SK-N-SH (cell line): ENCODE measurements around the gene IFNLR1.

Experiments used
- EP300 ChIP-seq, 2 experiments: IDR thresholded peaks; 2 replicates each; pipeline versions ENCODE4 v1.4.0 to v1.6.1; 2012; ENCODE audit warnings: borderline replicate concordance in 1 of 2, low read depth in 1 of 2, low read length in 1 of 2
- FOXM1 ChIP-seq: IDR thresholded peaks from 2 replicates; pipeline ENCODE4 v1.4.0; 2012; ENCODE audit warnings: low read depth, mild to moderate bottlenecking
- GABPA ChIP-seq: IDR thresholded peaks from 2 replicates; pipeline ENCODE4 v1.4.0; 2012; ENCODE audit warnings: low read depth, mild to moderate bottlenecking
- MEF2A ChIP-seq: IDR thresholded peaks from 2 replicates; pipeline ENCODE4 v1.4.0; 2012; ENCODE audit warnings: low read depth, borderline replicate concordance
- NFIC ChIP-seq: IDR thresholded peaks from 2 replicates; pipeline ENCODE4 v1.4.0; 2012; ENCODE audit warnings: borderline replicate concordance
- POLR2AphosphoS5 ChIP-seq: IDR thresholded peaks from 2 replicates; pipeline ENCODE4 v1.6.1; 2012; ENCODE audit warnings: low read depth, low read length
- RAD21 ChIP-seq: IDR thresholded peaks from 2 replicates; pipeline ENCODE4 v1.6.1; 2012; ENCODE audit warnings: mild to moderate bottlenecking, low read length
- RFX5 ChIP-seq: IDR thresholded peaks from 2 replicates; pipeline ENCODE4 v1.6.1; 2012; ENCODE audit warnings: mild to moderate bottlenecking, improper control_type of control experiment, low read length
- RXRA ChIP-seq: IDR thresholded peaks from 2 replicates; pipeline ENCODE4 v1.4.0; 2012; ENCODE audit warnings: low read depth, mild to moderate bottlenecking, borderline replicate concordance
- TCF12 ChIP-seq: IDR thresholded peaks from 2 replicates; pipeline ENCODE4 v1.4.0; 2012
- TEAD4 ChIP-seq: IDR thresholded peaks from 2 replicates; pipeline ENCODE4 v1.4.0; 2012; ENCODE audit warnings: mild to moderate bottlenecking, borderline replicate concordance; ENCODE audit not compliant: insufficient read depth
- TF ChIP-seq, protein P1 (sequence below): fragments of 200-600 bp; sonication (generic); IDR thresholded peaks from 2 replicates; pipeline ENCODE4 v1.6.1; 2017; ENCODE audit warnings: antibody characterized with exemption, mild to moderate bottlenecking, moderate library complexity
- TF ChIP-seq, protein P2 (sequence below): IDR thresholded peaks from 2 replicates; pipeline ENCODE4 v1.4.0; 2012; ENCODE audit warnings: low read depth

GRCh38 chr1:24190983-24191461, 3.9 kb upstream of the IFNLR1 start:
- TF ChIP-seq, protein P1, sequence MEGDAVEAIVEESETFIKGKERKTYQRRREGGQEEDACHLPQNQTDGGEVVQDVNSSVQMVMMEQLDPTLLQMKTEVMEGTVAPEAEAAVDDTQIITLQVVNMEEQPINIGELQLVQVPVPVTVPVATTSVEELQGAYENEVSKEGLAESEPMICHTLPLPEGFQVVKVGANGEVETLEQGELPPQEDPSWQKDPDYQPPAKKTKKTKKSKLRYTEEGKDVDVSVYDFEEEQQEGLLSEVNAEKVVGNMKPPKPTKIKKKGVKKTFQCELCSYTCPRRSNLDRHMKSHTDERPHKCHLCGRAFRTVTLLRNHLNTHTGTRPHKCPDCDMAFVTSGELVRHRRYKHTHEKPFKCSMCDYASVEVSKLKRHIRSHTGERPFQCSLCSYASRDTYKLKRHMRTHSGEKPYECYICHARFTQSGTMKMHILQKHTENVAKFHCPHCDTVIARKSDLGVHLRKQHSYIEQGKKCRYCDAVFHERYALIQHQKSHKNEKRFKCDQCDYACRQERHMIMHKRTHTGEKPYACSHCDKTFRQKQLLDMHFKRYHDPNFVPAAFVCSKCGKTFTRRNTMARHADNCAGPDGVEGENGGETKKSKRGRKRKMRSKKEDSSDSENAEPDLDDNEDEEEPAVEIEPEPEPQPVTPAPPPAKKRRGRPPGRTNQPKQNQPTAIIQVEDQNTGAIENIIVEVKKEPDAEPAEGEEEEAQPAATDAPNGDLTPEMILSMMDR = no peak
- TF ChIP-seq RAD21 (no peak), RFX5 (no peak), GABPA (no peak), NFIC (no peak), MEF2A (no peak), RXRA (no peak), POLR2AphosphoS5 (no peak), EP300 (IDR thresholded peaks at IDR 0.05; ENCODE audit: borderline replicate concordance in 1 of 2, low read depth in 1 of 2, low read length in 1 of 2) (no peak), TCF12 (no peak), FOXM1 (no peak), TEAD4 (no peak)
- TF ChIP-seq, protein P2, sequence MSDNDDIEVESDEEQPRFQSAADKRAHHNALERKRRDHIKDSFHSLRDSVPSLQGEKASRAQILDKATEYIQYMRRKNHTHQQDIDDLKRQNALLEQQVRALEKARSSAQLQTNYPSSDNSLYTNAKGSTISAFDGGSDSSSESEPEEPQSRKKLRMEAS = no peak
